Hippocampal formation (tissue), 2 donors: Measurements from ENCODE around the gene ADGRD2.
"Not testable (repeated sequence)": the region's sequence is repeated elsewhere in the genome, so short reads cannot be mapped to it uniquely, and the experiment has no call there.

Experiments used
- DNase-seq, 2 donors: peaks; one replicate each; lab custom pipeline; 2025; lab: John Stamatoyannopoulos, UW

Gene ADGRD2

GRCh38 chr9:124450241-124450924 lies at the start of gene ADGRD2:
Gene ADGRD2, plus strand, starts transcription at chr9:124450451. Its CDS starts 1,216 bp downstream, at chr9:124451667.
- no peak for DNase-seq

GRCh38 chr9:124403246-124403645 lies 47.0 kb upstream of the ADGRD2 start:
- no peak for DNase-seq

GRCh38 chr9:124409410-124409809 lies 40.8 kb upstream of the ADGRD2 start:
- no peak for DNase-seq

GRCh38 chr9:124410321-124410913 lies 39.8 kb upstream of the ADGRD2 start:
- no peak for DNase-seq

GRCh38 chr9:124411514-124412227 lies 38.6 kb upstream of the ADGRD2 start:
- no peak for DNase-seq

- DNase-seq = no peak
These were observed 38.0 kb upstream of the ADGRD2 start for GRCh38 chr9:124412228-124412575.

- no peak for DNase-seq
These were observed 35.6 kb upstream of the ADGRD2 start for GRCh38 chr9:124414612-124415011.

- DNase-seq = peak; percentile 92 to 96
These were observed 35.0 kb upstream of the ADGRD2 start, which contains the start of gene PSMB7 for GRCh38 chr9:124415102-124415851. Gene PSMB7, minus strand, starts transcription at chr9:124415442. Its CDS starts 17 bp downstream, at chr9:124415425.

GRCh38 chr9:124415852-124416484 lies 34.3 kb upstream of the ADGRD2 start:
- DNase-seq = no peak

- DNase-seq = no peak
These were observed 30.3 kb upstream of the ADGRD2 start for GRCh38 chr9:124419832-124420489.

- no peak for DNase-seq
These were observed 29.2 kb upstream of the ADGRD2 start for GRCh38 chr9:124420991-124421543.

GRCh38 chr9:124423155-124423554 lies 27.1 kb upstream of the ADGRD2 start:
- no peak for DNase-seq

- DNase-seq = no peak
These were observed 26.7 kb upstream of the ADGRD2 start for GRCh38 chr9:124423591-124423990.

GRCh38 chr9:124425733-124426132 lies 24.5 kb upstream of the ADGRD2 start:
- DNase-seq = not testable (repeated sequence)

- DNase-seq = no peak
These were observed 23.9 kb upstream of the ADGRD2 start for GRCh38 chr9:124426361-124426760.

GRCh38 chr9:124427281-124427680 lies 23.0 kb upstream of the ADGRD2 start:
- DNase-seq = no peak

GRCh38 chr9:124428751-124429529 lies 21.3 kb upstream of the ADGRD2 start:
- DNase-seq = no peak

GRCh38 chr9:124429530-124429867 lies 20.8 kb upstream of the ADGRD2 start:
- DNase-seq = no peak

GRCh38 chr9:124436320-124436719 lies 13.9 kb upstream of the ADGRD2 start:
- DNase-seq = no peak

GRCh38 chr9:124437086-124437485 lies 13.2 kb upstream of the ADGRD2 start:
- no peak for DNase-seq
